Stimulated activated CD8-positive, alpha-beta memory T cell treated with anti-CD3 and anti-CD28 coated beads, Interleukin-15, amount 100 ng/mL, for 4 hours (primary cell): ENCODE measurements around the gene METAP1D.
"Not testable (repeated sequence)": the region's sequence is repeated elsewhere in the genome, so short reads cannot be mapped to it uniquely, and the experiment has no call there.

Source experiments
- DNase-seq, 2 donors: peaks; one replicate each; pipeline ENCODE4 v3.0.0-alpha.2; 2020; ENCODE audit warnings: low read depth in 2 of 2

Gene METAP1D

GRCh38 chr2:171997031-171997430 lies 2.7 kb upstream of the METAP1D start:
- DNase-seq = not testable (repeated sequence)

GRCh38 chr2:171999161-171999560 lies 592 bp upstream of the METAP1D start:
- DNase-seq = no peak

- no peak for DNase-seq
Observed at GRCh38 chr2:172000696-172001361, 1.1 kb downstream of the METAP1D start.

GRCh38 chr2:172007372-172007771 lies 7.6 kb downstream of the METAP1D start:
- DNase-seq = no peak

- DNase-seq = no peak
Observed at GRCh38 chr2:172009823-172010222, 10.1 kb downstream of the METAP1D start.

- DNase-seq = no peak
Observed at GRCh38 chr2:172011812-172012575, 12.2 kb downstream of the METAP1D start.

- DNase-seq = no peak
Observed at GRCh38 chr2:172012677-172013391, 13.1 kb downstream of the METAP1D start.

- no peak for DNase-seq
Observed at GRCh38 chr2:172013396-172013795, 13.6 kb downstream of the METAP1D start.

GRCh38 chr2:172021074-172021931 lies 21.6 kb downstream of the METAP1D start:
- no peak for DNase-seq

GRCh38 chr2:172021955-172022354 lies 22.2 kb downstream of the METAP1D start:
- no peak for DNase-seq

- DNase-seq = no peak
Observed at GRCh38 chr2:172031536-172031935, 31.8 kb downstream of the METAP1D start.

- no peak for DNase-seq
Observed at GRCh38 chr2:172038121-172038520, 38.4 kb downstream of the METAP1D start.

GRCh38 chr2:172038604-172039003 lies 38.9 kb downstream of the METAP1D start:
- DNase-seq = no peak

- no peak for DNase-seq
Observed at GRCh38 chr2:172039011-172039704, 39.4 kb downstream of the METAP1D start.

GRCh38 chr2:172040311-172040710 lies 40.6 kb downstream of the METAP1D start:
- no peak for DNase-seq

- no peak for DNase-seq
Observed at GRCh38 chr2:172046080-172046678, 46.4 kb downstream of the METAP1D start.

- DNase-seq = no peak
Observed at GRCh38 chr2:172046866-172047565, 47.3 kb downstream of the METAP1D start.

GRCh38 chr2:172047566-172048507 lies 48.1 kb downstream of the METAP1D start:
- DNase-seq = no peak
